ENCODE data around the gene TRIM7. TPM values are rescaled to one million over a fixed set of nuclear protein-coding genes. Genes with fewer than 3 reads are reported as not detected.
"Not testable (repeated sequence)": the region's sequence is repeated elsewhere in the genome, so short reads cannot be mapped to it uniquely, and the experiment has no call there.

The TRIM7 gene
- total RNA-seq, 2 experiments from 2014 or later, result 2.5 to 2.6 TPM

DNA sequence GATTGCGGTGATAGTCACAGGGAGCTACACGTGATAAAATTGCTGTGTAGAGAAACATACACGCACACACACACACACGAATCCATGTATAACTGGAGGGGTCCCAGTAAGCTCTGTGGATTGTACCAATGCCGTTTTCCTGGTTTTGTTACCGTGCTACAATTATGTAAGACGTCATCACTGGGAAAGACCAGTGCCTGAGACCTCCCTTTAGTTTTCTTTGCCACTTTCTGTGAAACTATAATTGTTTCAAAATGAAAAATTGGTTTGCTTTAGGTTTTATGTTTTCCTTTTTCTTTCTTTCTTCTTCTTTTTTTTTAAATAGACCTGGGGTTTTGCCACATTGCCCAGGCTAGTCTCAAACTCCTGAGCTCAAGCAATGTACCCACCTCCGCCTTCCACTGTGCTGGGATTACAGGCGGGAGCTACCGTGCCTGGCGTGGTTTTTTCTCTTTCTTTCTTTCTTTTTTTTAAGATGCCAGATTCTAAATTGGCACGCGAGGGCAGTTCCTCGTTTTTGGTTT is 36.3 kb downstream of the TRIM7 start:
- Mint-ChIP-seq H3K27ac (no peak overlapping the region), H3K4me3 (peak overlapping the region; percentile 83), H3K36me3 (no peaks in the 10 kb centered on the region), H3K4me1 (peaks cover 62% of the 10 kb centered on the region), H3K9me3 (no peaks in the 10 kb centered on the region), H3K27me3 (peaks cover 18% of the 10 kb centered on the region)
- no peak for ATAC-seq (ENCODE audit: low read depth)
- POLR2A ChIA-PET, result interaction anchor here (1.0 kb wide), 2 partner anchors 15 to 49 kb away, joined by 3 read pairs; no protein-coding TSS in a partner anchor
- DNase-seq, result no peak

DNA sequence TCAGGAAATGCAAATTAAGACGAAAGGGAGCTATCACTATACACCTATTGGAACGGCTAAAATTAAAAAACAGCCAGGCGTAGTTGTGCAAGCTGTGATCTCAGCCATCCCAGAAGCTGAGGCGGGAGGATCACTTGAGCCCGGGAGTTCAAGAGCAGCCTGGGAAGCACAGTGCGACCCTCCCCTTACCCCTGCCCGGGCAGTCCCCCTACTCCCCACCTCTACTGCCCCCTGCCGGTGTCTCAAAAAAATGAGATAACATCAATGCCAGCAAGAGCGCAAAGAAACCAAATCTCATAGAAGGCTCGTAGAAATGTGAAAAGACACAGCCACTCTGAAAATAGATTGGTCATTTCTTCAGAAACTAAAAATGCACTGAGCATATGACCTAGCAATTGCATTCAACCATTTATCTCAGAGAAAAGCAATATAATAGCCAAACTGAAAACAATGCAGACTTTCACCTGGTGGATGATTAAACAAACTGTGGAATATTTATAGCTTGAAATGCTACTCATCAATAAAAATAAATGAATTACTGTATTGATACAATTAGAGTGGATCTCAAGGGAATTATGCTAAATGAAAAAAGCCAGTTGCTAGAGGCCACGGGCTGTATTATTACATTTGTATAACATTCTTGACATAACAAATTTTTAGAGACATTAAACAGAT is 37.0 kb downstream of the TRIM7 start:
- POLR2A ChIA-PET, result interaction anchor here (1.0 kb wide), 1 partner anchor 49 kb away, joined by 3 read pairs; no protein-coding TSS in a partner anchor
- Mint-ChIP-seq H3K27me3 (peaks cover 18% of the 10 kb centered on the region), H3K36me3 (no peaks in the 10 kb centered on the region), H3K9me3 (no peaks in the 10 kb centered on the region), H3K4me1 (peaks cover 60% of the 10 kb centered on the region), H3K4me3 (peak overlapping the region; percentile 14), H3K27ac (no peak overlapping the region)
- no peak for ATAC-seq (ENCODE audit: low read depth)
- peak; percentile 49 for DNase-seq

DNA sequence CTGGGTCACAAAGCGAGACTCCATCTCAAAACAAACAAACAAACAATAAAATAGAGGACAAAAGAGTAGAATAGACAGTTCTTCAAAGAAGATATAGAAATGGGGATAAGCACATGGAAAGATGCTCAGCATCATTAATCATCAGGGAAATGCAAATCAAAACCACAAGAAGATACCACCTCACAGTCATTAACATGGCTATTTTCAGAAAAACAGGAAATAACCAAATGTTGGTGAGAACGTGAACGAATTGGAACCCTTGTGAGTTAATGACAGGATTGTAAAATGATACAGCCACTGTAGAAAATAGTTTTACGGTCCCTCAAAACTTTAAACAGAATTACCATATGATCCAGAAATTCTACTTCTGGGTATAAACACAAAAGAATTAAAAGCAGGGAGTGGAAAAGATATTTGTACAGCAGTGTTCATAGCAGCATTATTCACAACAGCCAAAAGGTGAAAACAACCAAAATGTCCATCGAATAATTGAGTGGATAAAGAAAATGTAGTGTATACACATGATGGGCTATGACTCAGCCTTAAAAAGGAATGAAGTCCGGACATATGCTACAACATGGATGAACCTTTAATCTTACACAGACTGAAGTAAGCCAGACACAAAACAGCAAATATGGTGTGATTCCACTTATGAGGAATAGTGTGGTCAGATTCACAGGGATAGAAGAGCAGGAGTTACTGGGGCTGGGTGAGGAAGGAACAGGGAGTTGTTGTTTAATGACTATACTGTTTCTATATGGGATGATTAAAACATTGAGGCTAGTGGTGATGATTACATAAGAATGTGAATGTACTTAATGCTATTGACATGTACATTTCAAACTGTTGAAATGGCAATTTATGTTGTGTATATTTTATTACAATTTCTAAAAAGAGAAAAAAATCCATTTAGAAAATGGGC is 37.9 kb downstream of the TRIM7 start:
- Mint-ChIP-seq H3K4me1 (peaks cover 54% of the 10 kb centered on the region), H3K27me3 (peaks cover 18% of the 10 kb centered on the region), H3K9me3 (no peaks in the 10 kb centered on the region), H3K4me3 (no peak overlapping the region), H3K27ac (no peak overlapping the region), H3K36me3 (no peaks in the 10 kb centered on the region)
- no peak for ATAC-seq (ENCODE audit: low read depth)
- POLR2A ChIA-PET, result no interaction called here
- no peak for DNase-seq

DNA sequence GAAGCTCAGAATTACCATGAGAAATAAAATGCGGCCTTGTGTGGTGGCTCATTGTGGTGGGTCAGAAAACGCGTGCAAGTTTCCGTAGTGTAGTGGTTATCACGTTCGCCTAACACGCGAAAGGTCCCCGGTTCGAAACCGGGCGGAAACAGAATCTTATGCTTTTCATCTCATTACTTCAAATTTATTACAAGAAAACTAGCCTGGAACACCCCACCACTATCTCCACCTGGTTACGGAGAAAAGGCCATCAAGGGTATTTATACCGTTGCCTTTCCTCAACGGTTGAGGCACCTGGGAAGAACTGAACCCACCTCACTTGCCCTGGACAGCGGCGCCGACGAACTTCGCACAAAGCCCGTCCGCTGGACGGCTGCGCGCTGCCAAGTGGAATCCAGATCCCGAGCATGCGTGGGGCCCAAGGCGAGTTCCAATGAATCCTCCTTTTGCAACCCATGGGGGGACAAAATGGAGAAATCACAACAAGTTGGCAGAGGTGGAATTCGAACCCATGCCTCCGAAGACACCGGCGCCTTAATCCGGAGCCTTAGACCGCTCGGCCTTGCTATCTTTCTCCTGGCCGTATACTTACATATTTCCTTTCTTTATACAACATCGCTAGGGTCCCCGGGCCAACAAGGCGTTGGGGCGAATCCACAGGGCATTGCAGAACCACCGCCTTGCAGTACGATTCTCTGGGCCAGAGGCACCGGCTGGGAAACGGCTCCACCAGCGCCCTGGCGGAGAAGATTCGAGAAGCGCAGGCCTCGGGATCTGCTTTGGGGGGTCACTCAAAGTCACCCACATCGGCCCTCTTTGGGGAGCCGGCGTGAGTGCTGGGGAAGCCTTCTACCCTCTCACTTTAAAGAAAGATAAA is 40.7 kb downstream of the TRIM7 start:
- H3K27ac Mint-ChIP-seq, result peak overlapping the region; percentile 90
- POLR2A ChIA-PET, result interaction anchor here (1.0 to 1.3 kb wide), 3 partner anchors 9 to 304 kb away, joined by 4 to 6 read pairs (median 5); partner anchors contain the start of gene TRIM52
- DNase-seq (no peak), ATAC-seq (ENCODE audit: low read depth) (no peak)
- peak overlapping the region; percentile 73 for H3K4me3 Mint-ChIP-seq
- no peaks in the 10 kb centered on the region for H3K36me3 Mint-ChIP-seq
- H3K9me3 Mint-ChIP-seq, result no peaks in the 10 kb centered on the region
- H3K4me1 Mint-ChIP-seq, result peaks cover 44% of the 10 kb centered on the region
- H3K27me3 Mint-ChIP-seq, result peaks cover 15% of the 10 kb centered on the region

GRCh38 chr5:181163487-181164075 is 41.4 kb downstream of the TRIM7 start:
- ATAC-seq (ENCODE audit: low read depth), result no peak
- POLR2A ChIA-PET, result interaction anchor here (1.3 kb wide), 2 partner anchors 9 to 97 kb away, joined by 4 to 6 read pairs; partner anchors contain the start of gene TRIM52

DNA sequence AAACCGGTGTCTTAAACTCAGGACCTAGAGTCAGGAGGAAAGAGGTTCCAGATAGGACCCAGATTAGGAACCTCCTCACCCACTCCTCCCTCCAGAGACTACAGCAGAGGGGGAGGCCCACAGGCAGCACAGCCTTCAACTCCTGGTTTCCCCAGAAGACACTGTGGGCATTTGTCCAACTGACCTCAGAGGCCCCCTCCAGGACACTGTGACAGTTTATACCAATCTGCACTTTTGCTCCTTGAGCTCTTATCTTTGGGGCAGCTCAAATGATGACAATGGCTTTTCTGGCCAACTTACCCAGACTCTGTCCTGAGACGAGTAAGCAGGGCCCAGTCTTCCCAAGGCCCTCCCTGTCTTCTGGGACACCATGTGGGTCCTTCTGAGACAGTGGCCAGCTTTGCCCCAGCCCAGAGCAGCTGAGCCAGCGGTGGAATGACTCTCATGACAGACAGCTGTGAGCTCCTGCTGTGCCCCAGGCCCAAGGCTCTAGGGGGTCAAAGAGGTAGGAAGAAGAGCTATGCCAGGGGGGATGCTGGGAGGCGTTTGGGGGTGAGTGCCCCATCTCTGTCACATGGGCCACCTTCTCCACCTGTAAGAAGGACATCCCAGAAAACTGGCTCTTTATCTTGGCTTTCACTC is 43.3 kb downstream of the TRIM7 start:
- Mint-ChIP-seq H3K36me3 (no peaks in the 10 kb centered on the region), H3K27me3 (peaks cover 7% of the 10 kb centered on the region), H3K4me1 (peaks cover 31% of the 10 kb centered on the region), H3K9me3 (no peaks in the 10 kb centered on the region), H3K4me3 (peak overlapping the region; percentile 82), H3K27ac (peak overlapping the region; percentile 95)
- DNase-seq (no peak), ATAC-seq (ENCODE audit: low read depth) (peak; percentile 3)
- POLR2A ChIA-PET, result interaction anchor here (1.2 kb wide), 2 partner anchors 11 to 29 kb away, joined by 3 to 4 read pairs; no protein-coding TSS in a partner anchor

More at GRCh38 chr5:181163487-181164075, 41.4 kb downstream of the TRIM7 start:
- Mint-ChIP-seq H3K27ac (peak overlapping the region; percentile 90), H3K27me3 (peaks cover 8% of the 10 kb centered on the region), H3K4me3 (peak overlapping the region; percentile 73), H3K9me3 (no peaks in the 10 kb centered on the region), H3K36me3 (no peaks in the 10 kb centered on the region), H3K4me1 (peaks cover 41% of the 10 kb centered on the region)
- DNase-seq, result no peak

DNA sequence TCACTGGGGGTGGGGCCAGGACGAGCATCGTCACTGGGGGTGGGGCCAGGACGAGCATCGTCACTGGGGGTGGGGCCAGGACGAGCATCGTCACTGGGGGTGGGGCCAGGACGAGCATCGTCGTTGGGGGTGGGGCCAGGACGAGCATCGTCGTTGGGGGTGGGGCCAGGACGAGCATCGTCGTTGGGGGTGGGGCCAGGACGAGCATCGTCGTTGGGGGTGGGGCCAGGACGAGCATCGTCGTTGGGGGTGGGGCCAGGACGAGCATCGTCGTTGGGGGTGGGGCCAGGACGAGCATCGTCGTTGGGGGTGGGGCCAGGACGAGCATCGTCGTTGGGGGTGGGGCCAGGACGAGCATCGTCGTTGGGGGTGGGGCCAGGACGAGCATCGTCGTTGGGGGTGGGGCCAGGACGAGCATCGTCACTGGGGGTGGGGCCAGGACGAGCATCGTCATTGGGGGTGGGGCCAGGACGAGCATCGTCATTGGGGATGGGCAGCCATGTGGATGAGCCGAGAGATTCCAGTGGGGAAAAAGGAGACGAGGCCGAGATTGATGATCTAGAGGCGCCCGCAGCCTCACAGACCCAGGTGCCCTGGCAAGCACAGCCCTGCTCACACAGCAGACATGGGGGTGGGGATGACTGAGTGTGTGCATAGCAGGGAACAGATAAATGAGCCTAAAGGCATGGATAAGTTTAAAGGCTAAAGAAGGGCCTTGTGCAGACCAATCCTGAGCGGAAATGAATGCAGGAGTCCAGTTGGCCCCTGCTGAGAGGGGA is 44.1 kb downstream of the TRIM7 start:
- not testable (repeated sequence) for H3K36me3 Mint-ChIP-seq, H3K9me3 Mint-ChIP-seq, H3K27me3 Mint-ChIP-seq
- POLR2A ChIA-PET, result interaction anchor here (1.0 to 1.2 kb wide), 5 partner anchors 10 to 29 kb away, joined by 3 to 4 read pairs (median 3); no protein-coding TSS in a partner anchor
- Mint-ChIP-seq H3K4me1 (peaks cover 34% of the 10 kb centered on the region), H3K4me3 (peak overlapping the region; percentile 82), H3K27ac (peak overlapping the region; percentile 95)
- peak; percentile 71 for DNase-seq
- ATAC-seq (ENCODE audit: low read depth), result peak; percentile 29

DNA sequence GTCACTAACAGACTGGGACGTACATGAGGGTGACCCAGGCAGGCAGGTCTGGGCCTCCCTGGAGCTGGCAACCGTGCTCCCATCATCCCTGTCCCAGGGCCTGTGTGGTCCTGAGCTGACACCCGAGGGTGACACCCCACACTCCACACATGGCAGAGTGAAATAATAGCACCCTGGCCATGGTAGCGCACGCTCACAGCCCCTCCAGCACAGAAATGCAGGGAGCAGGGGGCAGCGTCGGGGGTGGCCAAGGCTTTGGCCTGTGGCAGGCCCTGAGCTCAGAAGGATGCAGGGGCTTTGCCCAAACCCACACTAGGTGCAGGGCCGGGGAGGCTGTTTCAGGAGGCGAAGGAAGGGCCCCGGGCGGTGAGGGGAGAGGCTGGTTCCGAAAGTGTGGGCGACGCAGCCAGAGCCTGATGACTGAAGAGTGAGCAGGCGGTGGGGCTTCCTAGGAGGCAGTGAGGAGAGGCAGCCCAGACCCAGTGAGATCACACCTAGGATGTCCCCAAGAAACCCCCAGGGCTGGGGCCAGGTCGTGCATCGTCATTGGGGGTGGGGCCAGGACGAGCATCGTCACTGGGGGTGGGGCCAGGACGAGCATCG is 44.7 kb downstream of the TRIM7 start:
- ATAC-seq (ENCODE audit: low read depth) (peak; percentile 69), DNase-seq (peak; percentile 75)
- no peaks in the 10 kb centered on the region for H3K9me3 Mint-ChIP-seq
- H3K27me3 Mint-ChIP-seq, result no peaks in the 10 kb centered on the region
- H3K4me1 Mint-ChIP-seq, result peaks cover 32% of the 10 kb centered on the region
- no peaks in the 10 kb centered on the region for H3K36me3 Mint-ChIP-seq
- H3K27ac Mint-ChIP-seq, result peak overlapping the region; percentile 93
- POLR2A ChIA-PET, result interaction anchor here (1.0 to 1.1 kb wide), 3 partner anchors 11 to 13 kb away, joined by 3 to 4 read pairs (median 3); no protein-coding TSS in a partner anchor
- H3K4me3 Mint-ChIP-seq, result peak overlapping the region; percentile 80

- Mint-ChIP-seq H3K4me3 (peak overlapping the region; percentile 72), H3K4me1 (peaks cover 32% of the 10 kb centered on the region), H3K27me3 (no peaks in the 10 kb centered on the region), H3K36me3 (no peaks in the 10 kb centered on the region), H3K27ac (peak overlapping the region; percentile 88), H3K9me3 (peaks cover 3% of the 10 kb centered on the region)
- peak; percentile 95 for DNase-seq
- POLR2A ChIA-PET, result interaction anchor here (1.0 to 1.1 kb wide), 3 partner anchors 11 to 14 kb away, joined by 3 to 4 read pairs (median 3); no protein-coding TSS in a partner anchor
- ATAC-seq (ENCODE audit: low read depth), result peak; percentile 72
Measured at GRCh38 chr5:181159286-181160151, 45.5 kb downstream of the TRIM7 start.

- Mint-ChIP-seq H3K27ac (no peak overlapping the region), H3K4me1 (peaks cover 34% of the 10 kb centered on the region), H3K27me3 (no peaks in the 10 kb centered on the region), H3K36me3 (no peaks in the 10 kb centered on the region), H3K9me3 (peaks cover 3% of the 10 kb centered on the region), H3K4me3 (no peak overlapping the region)
- DNase-seq (no peak), ATAC-seq (ENCODE audit: low read depth) (no peak)
- POLR2A ChIA-PET, result no interaction called here
Measured at GRCh38 chr5:181158869-181159268, 46.1 kb downstream of the TRIM7 start.
